ENCODE results near the gene OOEP.
"Not testable (repeated sequence)": the region's sequence is repeated elsewhere in the genome, so short reads cannot be mapped to it uniquely, and the experiment has no call there.

OOEP gene

DNA sequence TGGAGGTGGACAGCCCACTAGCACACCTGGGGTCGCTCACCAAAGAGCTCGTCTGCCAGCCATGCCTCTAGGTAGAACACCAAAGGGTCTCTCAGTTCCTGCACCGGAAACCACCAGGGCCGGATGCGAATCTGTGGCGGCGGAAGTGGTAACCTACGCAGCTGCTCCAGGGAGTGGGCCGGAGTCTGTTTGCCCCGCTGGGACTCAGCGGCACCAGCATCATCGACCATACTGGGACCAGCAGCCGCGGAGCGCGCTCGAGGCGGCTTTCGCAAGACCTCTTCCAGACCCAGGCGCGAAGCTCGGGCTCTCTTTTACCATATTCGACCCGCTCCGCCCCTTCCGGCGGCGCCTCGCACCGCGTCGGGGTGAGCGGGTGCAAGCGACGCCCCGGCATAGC is at the start of gene OOEP:
OOEP (minus strand) TSS at position 335 of the 400 bp plus-strand sequence; CDS start at position 230, 105 bp downstream.
- no peak for DNase-seq (ENCODE audit: low spot score)

DNA sequence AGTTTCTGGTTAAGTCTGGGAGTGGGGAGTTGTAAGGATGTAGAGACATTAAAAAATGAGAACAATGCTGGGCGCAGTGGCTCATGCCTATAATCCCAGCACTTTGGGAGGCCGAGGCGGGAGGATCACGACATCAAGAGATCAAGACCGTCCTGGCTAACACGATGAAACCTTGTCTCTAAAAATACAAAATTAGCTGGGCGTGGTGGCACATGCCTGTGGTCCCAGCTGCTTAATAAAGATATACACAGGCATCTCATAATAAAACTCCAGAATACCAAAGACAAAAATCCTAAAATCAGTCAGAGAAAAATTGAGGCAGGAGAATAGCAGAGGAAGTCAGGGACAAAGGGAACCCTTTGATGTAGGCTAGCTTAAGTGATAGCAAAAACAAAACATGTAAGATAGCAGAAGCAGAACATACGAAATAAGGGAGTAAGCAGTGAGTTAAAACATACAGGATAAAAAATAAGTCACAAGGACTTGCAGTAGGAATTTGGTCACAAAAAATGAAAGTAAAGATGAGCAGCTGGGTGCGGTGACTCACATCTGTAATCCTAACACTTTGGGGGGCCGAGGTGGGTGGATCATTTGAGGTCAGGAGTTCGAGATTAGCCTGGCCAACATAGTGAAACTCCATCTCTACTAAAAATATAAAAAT is 48.5 kb upstream of the OOEP start:
- DNase-seq (ENCODE audit: low spot score): no peak

DNA sequence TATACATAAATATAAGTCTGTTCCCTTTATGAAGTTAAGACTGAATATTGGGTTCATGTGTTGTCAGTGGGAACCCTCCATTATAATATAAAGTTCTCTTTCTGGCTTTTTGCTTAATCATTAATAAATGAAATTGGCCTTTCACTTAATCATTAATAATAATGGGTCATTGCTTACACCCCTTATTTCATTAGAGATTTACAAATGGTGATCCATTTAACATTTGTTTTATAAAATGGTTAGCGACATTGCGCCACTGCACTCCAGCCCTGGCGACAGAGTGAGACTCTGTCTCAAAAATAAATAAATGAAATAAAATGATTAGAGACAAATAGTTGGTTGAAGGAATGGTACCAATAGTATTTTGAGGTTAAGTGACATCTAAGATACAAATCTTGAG is 43.4 kb upstream of the OOEP start:
- DNase-seq (ENCODE audit: low spot score): no peak

DNA sequence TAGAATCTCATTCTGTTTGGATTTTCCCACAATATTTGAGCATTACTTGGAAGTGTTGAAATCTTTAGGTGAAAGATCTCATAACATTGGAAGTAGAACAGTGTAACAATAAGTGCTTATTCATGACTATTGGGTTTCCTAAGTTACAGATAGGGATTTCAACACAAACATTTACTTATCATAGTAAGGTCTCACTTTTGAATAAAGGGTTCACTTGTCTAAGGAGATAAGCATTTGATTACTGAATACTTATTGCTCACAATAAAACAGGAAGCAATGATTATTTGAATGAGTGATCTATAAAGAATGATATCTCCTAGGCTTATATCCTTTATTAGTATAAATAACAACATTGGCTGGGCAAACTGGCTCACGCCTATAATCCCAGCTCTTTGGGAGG is 39.7 kb upstream of the OOEP start:
- DNase-seq (ENCODE audit: low spot score): no peak

DNA sequence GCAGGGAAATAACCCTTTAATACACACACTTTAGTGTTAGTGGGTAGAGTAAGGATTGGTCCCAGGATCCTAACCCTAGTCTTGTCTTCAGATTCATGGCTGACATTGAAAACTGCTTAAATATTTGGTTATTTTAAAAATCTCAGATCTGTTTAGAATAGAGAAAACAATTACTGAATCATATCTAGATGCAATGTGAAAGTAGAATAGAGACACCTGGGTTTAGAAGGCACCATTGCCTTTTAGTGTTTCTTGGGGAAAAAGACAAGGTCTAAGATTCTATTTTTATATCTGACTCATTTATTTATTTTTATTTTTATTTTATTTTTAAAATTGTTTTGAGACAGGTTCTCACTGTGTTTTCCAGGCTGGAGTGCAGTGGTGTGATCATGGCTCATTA is 31.0 kb upstream of the OOEP start:
- no peak for DNase-seq (ENCODE audit: low spot score)

DNA sequence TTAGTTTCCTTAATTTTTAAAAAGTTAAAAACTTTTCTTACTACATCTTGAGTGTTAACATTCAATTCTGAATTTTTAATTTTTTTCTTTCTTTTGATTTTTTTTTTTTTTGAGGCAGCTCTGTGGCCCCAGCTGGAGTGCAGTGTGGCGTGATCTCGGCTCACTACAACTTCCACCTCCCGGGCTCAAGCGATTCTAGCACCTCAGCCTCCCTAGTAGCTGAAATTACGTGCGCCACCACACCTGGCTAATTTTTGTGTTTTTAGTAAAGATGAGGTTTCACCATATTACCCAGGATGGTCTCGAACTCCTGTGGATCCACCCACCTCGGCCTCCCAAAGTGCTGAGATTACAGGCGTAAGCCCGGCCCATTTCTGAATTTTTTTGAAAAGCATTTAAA is 26.2 kb upstream of the OOEP start:
- DNase-seq (ENCODE audit: low spot score): no peak

DNA sequence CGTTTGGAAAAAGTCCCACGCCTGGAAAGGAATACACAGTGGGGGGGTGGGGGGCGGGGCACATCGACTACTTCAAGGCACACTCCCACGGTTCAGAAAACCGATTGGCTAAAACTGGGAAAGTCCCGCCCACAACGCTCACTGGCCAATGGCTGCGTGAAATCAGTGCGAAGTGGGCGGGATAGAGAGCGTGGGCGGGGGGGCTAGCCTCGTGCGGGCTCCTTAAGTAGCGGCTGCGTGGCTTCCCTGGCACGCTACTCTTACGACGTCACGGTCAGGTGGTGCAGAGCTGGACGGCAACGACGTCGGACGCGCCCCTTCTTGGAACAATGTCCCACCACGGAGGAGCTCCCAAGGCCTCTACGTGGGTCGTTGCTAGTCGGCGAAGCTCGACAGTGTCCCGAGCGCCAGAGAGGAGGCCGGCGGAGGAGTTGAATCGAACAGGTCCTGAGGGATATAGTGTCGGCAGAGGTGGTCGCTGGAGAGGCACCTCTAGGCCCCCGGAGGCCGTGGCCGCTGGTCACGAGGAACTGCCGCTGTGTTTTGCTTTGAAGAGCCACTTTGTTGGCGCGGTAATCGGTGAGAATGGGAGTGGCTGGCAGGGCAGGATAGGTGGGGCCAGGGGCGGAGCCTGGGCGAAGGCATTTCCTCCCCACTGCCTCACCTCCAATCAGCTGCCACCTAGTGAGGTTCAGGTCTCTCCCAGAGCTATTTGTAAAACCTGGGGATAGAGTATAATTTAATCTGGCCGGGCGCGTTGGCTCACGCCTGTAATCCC is 25.1 kb upstream of the OOEP start, which contains the start of gene DDX43:
DDX43 (plus strand) TSS at position 252 of the 778 bp plus-strand sequence; CDS start at position 330, 78 bp downstream.
- DNase-seq (ENCODE audit: low spot score): peak; percentile 66

DNA sequence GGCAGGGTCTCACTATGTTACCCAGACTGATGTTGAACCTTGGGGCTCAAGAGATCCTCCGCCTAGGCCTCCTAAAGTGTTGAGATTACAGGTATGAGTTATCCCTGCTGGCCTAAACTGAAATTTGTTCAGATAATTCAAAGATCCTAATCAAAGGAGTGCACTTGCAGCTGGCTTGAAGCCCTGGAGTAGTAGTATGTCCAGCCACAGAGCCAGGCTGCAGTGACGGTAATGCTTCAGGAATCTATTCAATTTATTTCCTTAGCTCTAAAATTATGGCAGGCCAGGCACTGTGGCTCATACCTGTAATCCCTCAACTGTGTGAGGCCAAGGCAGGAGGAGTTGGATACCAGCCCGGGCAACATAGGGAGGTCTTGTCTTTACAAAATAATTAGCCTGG is 23.6 kb upstream of the OOEP start:
- no peak for DNase-seq (ENCODE audit: low spot score)

DNA sequence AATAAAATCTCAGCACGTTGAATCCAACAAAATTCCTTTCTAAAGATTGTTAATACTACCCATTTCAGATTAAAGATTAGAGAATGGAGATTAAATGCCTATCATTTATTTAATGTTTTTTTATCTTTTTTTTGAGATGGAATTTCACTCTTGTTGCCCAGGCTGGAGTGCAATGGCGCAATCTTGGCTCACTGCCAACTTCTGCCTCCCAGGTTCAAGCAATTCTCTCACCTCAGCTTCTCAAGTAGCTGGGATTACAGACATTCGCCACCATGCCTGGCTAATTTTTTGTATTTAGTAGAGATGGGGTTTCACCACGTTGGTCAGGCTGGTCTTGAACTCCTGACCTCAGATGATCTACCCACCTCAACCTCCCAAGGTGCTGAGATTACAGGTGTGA is 22.5 kb upstream of the OOEP start:
- DNase-seq (ENCODE audit: low spot score): not testable (repeated sequence)

DNA sequence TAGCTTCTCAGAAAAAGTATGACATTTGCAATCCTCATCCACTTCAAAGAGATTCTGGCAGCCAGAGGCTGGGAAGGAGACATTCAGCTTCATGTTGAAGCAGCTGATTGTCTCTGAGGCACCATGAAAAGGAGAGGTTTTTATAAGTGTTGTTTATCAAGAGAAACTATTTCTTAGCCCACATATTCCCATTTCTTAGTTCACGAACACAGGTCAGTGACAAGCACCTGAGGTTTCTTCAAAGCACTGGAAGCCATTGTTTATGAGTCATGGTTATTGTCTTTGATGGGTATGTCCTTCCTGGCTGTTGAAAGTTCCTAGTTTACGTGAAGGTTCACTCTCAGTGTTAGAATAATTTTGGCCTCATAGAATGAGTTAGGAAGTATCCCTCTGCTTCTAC is 22.0 kb upstream of the OOEP start:
- peak; percentile 58 for DNase-seq (ENCODE audit: low spot score)

DNA sequence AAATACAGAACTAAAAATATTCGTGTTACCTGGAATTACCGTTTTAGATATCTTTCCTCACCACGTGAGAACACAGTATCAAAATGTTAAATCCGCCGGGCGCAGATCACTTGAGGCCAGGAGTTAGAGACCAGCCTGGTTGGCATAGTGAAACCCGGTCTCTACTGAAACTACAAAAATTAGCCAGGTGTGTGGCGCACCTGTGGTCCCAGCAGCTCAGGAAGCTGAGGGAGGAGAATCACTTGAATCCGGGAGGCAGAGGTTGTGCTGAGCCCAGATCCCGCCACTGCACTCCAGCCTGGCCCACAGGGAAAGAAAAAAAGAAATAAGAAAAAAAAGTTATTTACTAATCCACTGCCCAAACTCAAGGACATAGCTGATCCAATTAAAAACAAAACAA is 20.2 kb upstream of the OOEP start:
- DNase-seq (ENCODE audit: low spot score): no peak

DNA sequence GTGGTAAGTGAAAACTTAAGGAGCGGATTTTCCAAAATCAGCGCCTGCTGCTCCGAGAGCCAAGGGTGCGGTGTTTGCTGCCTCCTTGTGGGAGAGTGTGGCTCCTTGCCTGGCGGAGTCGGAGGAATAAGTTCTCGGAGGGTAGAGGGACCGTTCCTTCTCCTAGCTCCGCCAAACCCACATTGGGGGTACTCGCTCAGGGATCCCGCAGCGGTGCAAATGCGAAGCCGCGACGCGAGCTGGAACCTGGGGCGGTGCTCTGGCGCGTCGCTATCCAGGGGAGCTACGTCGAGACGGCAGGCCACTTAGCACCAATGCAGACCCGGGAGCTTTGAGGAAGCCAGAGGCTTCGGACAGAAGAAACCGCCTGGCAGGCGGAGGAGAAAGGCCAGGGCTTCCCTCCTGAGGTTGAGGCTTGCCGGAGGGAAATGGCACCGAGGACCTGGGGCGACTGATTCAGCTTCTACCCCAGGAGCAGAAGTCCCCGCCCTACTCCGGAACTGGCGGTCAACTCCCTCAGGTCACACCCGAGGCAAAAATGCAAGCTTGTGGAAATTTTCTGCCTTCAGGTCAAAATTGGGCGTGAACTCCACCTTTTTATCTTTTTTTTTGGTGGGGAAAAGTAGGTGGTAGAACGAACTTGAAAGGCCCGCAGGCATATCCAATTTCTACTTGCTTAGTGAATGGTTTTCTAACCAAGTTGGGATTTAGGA is 19.3 kb upstream of the OOEP start:
- DNase-seq (ENCODE audit: low spot score): peak; percentile 67

DNA sequence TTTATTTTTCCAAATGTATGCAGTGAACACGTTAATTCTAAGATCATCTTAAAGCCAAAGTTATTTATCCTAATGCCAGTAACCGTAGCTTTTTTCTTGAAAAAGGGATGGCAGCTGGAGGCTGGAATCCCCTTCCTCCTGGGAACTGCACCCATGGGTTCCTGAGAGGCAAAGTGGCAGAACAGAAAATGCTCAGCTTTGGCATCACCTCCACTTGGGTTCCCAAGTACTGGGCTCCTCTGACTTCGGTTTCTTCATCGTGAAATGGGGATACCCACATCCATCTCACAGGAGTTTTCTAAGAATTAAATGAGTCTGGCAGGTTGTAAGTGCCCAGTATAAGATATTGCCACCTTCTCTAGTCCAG is 18.7 kb upstream of the OOEP start:
- DNase-seq (ENCODE audit: low spot score): no peak

DNA sequence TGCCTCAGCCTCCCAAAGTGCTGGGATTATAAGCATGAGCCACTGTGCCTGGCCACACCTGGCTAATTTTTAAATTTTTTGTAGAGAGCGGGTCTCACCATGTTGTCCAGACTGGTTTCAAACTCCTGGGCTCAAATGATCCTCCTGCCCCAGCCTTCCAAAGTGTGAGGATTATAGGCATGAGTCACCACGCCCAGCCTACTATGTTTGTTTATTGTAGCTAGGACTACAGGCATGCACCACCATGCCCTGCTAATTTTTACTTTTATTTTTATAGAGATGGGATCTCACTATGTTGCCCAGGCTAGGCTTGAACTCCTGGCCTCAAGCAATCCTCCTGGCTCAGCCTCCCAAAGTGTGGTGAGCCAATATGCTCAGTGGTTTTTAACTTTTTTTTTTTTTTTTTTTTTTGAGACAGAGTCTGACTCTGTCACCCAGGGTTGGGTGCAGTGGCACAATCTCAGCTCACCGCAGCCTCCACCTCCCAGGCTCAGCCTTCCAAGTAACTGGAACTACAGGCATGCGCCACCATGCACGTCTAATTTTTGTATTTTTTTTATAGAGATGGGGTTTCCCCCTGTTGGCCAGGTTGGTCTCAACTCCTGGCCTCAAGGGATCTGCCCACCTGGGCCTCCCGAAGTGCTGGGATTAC is 12.9 kb upstream of the OOEP start:
- no peak for DNase-seq (ENCODE audit: low spot score)

DNA sequence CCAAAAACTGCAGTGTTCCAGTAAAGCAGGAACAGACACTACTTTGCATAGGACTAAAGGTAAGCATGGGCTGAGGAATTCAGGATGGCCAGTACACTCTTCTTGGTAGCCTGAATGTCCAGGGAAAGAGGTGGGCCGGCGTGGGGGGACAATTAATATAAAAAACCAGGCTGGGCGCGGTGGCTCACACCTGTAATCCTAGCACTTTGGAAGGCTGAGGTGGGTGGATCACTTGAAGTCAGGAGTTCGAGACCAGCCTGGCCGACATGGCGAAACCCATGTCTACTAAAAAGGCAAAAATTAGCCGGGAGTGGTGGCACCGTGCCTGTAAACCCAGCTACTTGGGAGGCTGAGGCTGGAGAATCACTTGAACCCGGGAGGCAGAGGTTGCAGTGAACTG is 11.8 kb upstream of the OOEP start:
- not testable (repeated sequence) for DNase-seq (ENCODE audit: low spot score)

DNA sequence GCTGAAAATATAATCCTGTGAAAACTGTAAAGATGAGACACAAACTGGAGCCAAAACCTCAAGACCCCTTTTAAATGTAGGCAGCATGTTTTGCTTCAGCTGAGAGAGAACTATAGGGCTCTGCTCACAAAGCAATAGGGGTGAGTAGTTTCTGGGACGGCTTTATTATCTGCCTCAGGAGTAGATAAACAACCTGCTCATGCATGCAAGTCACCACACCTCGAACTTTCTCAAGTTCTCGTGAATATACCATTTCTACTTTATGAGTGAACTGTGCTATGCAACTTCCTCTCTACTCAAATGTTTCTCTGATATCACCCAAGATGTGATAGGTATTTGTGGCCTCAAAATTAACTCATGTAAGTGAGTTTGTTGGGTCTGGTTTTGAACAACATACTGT is 7.5 kb upstream of the OOEP start:
- DNase-seq (ENCODE audit: low spot score): no peak

DNA sequence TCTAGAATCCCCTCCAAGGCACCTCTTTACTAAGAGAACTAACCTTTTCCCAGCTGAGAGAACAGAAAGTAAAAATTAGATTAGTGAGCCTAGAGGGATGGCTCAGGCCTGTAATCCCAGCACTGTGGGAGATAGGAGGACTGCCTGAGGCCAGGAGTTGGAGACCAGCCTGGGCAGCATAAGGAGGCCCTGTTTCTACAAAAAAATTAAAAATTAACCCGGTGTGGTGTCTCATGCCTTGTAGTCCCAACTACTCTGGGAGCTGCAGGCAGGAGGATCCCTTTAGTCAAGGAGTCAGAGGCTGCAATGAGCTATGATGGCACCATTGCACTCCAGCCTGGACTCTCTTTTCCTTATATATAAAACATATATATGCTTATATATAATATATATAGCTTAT is 5.5 kb upstream of the OOEP start:
- no peak for DNase-seq (ENCODE audit: low spot score)

DNA sequence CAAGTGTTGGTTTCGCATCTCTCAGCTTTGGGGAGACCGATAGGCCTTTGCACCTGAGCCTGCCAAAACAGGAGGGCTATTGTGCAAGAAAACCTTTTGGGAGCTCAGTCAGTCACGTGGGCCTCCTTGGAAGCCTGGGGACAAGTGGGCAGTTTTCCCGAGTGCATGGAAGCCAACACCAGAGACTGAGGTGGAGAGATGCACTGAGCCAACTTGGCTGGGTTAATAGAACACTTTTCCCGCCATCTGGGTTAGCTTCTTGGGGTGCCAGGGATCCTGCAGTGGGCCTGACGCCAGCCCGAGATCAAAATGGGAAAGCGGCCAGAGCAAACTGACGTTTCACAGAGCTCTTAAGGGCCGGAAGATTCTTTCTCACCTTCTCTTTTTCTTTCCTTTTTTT is 2.8 kb upstream of the OOEP start:
- no peak for DNase-seq (ENCODE audit: low spot score)

DNA sequence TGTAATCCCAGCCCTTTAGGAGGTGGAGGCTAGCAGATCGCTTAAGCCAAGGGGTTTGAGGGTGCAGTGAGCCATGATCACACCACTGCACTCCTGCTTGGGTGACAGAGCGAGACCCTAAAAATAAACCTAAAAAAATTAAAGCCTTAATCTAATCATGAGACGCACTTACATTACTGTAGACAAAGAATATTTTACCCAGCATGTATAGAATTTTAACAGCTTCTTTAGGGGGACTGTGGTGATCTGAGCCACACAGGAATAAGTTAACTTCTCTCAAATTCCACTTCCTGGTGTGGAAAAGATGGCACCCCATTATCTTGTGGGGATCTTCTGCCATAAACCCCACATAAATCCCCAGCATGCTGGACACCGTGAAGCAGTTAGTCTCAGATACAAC is 2.3 kb upstream of the OOEP start:
- DNase-seq (ENCODE audit: low spot score): no peak

DNA sequence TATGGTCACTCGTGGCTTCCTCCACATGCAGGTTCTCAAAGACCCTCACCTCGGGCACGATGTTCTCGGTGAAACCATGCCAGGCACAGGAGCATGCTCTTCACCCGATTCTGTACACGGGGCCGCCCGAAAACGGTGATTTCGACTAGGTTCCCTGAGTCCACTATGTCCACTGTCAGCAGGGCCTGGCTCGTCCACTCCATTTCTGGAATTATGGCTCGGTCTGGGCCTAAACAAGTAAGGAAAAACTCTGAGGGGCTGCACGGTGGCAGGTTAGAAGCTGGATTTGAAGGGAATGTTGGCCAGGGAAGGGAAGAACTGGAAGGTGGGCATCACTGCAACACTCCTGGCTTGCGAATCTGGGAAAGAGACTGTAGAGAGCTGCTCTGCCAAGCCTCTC is 540 bp downstream of the OOEP start:
- DNase-seq (ENCODE audit: low spot score): no peak

DNA sequence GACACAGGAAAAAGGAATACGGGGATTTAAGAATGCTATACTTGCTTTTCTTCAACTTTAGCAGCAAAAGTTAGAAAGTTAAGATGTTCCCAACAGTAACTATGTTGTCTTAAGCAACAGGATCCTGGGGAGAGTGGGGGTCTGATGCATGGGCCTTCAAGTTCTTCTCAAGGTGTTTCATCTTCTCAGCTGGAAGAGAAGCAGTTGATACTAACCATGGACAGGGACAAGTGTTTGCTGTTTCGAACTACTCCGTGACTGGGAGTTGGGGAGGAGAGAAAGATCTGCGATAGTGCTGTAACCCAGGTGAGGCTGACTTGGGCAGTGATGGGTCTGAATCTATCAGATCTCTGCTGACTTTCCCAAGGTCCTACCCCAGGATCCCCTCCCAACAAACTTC is 1.0 kb downstream of the OOEP start:
- no peak for DNase-seq (ENCODE audit: low spot score)

DNA sequence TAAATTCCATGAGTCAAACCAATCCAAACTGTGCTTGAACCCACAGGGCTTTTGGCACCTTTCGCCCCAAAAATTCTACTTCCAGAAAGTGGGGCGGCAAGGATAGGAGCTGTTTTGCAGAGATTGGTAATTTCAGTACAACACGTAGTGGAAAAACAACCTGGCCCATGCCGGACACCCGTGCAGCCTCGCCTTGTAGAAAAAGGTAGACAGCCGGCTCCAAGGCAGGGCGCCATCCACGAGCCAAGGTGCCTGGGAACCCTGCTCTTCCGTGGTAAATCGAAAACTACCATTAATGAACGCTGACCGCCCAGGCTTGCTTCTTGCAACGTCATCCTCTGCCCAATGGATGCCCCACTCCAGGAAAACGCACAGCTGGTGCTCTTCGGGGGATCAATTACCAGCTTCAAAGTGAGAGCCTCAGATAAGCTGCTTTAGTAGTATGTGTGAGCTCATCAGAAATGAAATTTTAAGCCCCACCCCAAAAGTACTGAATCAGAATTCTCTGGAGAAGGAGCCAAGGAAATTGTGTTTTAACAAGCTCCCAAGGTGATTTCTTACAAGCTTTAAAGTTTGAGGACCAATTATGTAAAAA is 1.8 kb downstream of the OOEP start:
- no peak for DNase-seq (ENCODE audit: low spot score)

Measured in CD4-positive, alpha-beta T cell treated with Interleukin-2 at 100 ng/mL for 4 hours (primary cell).